22Rv1 (cell line): Measurements from ENCODE around the gene MAGEB4.

Experiments used
- ZFX ChIP-seq: fragments of 450-650 bp; IDR thresholded peaks from 2 replicates; pipeline ENCODE4 v1.6.1; 2017; ENCODE audit warnings: antibody characterized with exemption, borderline replicate concordance
- TF ChIP-seq, protein P1 (sequence below): fragments of 450-650 bp; IDR thresholded peaks from 2 replicates; pipeline ENCODE4 v1.5.1; 2017; ENCODE audit warnings: mild to moderate bottlenecking

DNA sequence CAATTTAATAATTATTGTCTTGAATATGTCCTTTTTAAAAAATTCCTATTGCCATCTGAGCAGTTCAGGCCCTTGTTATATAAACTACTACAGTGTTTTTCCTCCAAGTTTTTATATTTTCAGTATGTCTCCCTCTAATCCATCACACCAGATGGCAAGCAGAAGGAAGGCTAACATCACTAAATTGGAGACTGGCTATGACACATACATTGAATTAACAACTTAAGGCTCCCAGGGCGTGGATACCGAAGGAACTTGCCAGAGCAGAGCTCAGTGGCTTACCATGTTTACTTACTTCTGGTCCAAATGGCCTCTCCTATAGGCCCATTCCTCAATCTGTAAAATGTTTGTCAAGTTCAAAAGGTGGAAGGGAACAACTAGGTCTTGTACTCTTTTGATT lies 18.1 kb downstream of the MAGEB4 start:
- TF ChIP-seq, protein P1, sequence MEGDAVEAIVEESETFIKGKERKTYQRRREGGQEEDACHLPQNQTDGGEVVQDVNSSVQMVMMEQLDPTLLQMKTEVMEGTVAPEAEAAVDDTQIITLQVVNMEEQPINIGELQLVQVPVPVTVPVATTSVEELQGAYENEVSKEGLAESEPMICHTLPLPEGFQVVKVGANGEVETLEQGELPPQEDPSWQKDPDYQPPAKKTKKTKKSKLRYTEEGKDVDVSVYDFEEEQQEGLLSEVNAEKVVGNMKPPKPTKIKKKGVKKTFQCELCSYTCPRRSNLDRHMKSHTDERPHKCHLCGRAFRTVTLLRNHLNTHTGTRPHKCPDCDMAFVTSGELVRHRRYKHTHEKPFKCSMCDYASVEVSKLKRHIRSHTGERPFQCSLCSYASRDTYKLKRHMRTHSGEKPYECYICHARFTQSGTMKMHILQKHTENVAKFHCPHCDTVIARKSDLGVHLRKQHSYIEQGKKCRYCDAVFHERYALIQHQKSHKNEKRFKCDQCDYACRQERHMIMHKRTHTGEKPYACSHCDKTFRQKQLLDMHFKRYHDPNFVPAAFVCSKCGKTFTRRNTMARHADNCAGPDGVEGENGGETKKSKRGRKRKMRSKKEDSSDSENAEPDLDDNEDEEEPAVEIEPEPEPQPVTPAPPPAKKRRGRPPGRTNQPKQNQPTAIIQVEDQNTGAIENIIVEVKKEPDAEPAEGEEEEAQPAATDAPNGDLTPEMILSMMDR, result no peak
- TF ChIP-seq ZFX, result no peak
